ENCODE measurements around the gene HSD17B8.

GRCh38 chr6:33193619-33194018, 10.8 kb upstream of the HSD17B8 start:
- TF ChIP-seq GATA2 (IDR thresholded peaks at IDR 0.05; ENCODE audit: low read depth, low read length) (no peak), GATA3 (IDR thresholded peaks at IDR 0.05; ENCODE audit: low read depth, low read length) (no peak)

Data from SH-SY5Y (cell line).